ENCODE results near the gene C17orf75.
"Not testable (repeated sequence)": the region's sequence is repeated elsewhere in the genome, so short reads cannot be mapped to it uniquely, and the experiment has no call there.

C17orf75 gene

GRCh38 chr17:32345951-32346600, 4.1 kb upstream of the C17orf75 start:
- DNase-seq (ENCODE audit: low spot score): no peak

GRCh38 chr17:32342603-32343325, 791 bp upstream of the C17orf75 start:
- no peak for DNase-seq (ENCODE audit: low spot score)

GRCh38 chr17:32341141-32341856, 674 bp downstream of the C17orf75 start:
- DNase-seq (ENCODE audit: low spot score): peak; percentile 71

GRCh38 chr17:32335687-32336086, 6.3 kb downstream of the C17orf75 start:
- DNase-seq (ENCODE audit: low spot score): no peak

- DNase-seq (ENCODE audit: low spot score): no peak
Observed at GRCh38 chr17:32335046-32335445, 6.9 kb downstream of the C17orf75 start.

GRCh38 chr17:32333187-32333586, 8.8 kb downstream of the C17orf75 start:
- no peak for DNase-seq (ENCODE audit: low spot score)

- DNase-seq (ENCODE audit: low spot score): peak; percentile 58
Observed at GRCh38 chr17:32331243-32332040, 10.5 kb downstream of the C17orf75 start.

GRCh38 chr17:32330147-32330546, 11.8 kb downstream of the C17orf75 start:
- no peak for DNase-seq (ENCODE audit: low spot score)

GRCh38 chr17:32327911-32328310, 14.1 kb downstream of the C17orf75 start:
- DNase-seq (ENCODE audit: low spot score): no peak

GRCh38 chr17:32323811-32324491, 18.0 kb downstream of the C17orf75 start:
- peak; percentile 37 for DNase-seq (ENCODE audit: low spot score)

- no peak for DNase-seq (ENCODE audit: low spot score)
Observed at GRCh38 chr17:32323046-32323445, 18.9 kb downstream of the C17orf75 start.

GRCh38 chr17:32320847-32321246, 21.1 kb downstream of the C17orf75 start:
- no peak for DNase-seq (ENCODE audit: low spot score)

- DNase-seq (ENCODE audit: low spot score): not testable (repeated sequence)
Observed at GRCh38 chr17:32320080-32320479, 21.9 kb downstream of the C17orf75 start.

- peak; percentile 80 for DNase-seq (ENCODE audit: low spot score)
Observed at GRCh38 chr17:32319548-32319905, 22.4 kb downstream of the C17orf75 start.

- no peak for DNase-seq (ENCODE audit: low spot score)
Observed at GRCh38 chr17:32318071-32318470, 23.9 kb downstream of the C17orf75 start.

GRCh38 chr17:32317353-32317752, 24.6 kb downstream of the C17orf75 start:
- no peak for DNase-seq (ENCODE audit: low spot score)

GRCh38 chr17:32316653-32317052, 25.3 kb downstream of the C17orf75 start:
- DNase-seq (ENCODE audit: low spot score): not testable (repeated sequence)

- DNase-seq (ENCODE audit: low spot score): no peak
Observed at GRCh38 chr17:32315171-32315570, 26.8 kb downstream of the C17orf75 start.

GRCh38 chr17:32314636-32315035, 27.3 kb downstream of the C17orf75 start:
- DNase-seq (ENCODE audit: low spot score): no peak

- no peak for DNase-seq (ENCODE audit: low spot score)
Observed at GRCh38 chr17:32311028-32311536, 30.9 kb downstream of the C17orf75 start.

GRCh38 chr17:32307658-32308057, 34.3 kb downstream of the C17orf75 start:
- no peak for DNase-seq (ENCODE audit: low spot score)
